Astrocyte (in vitro differentiated cells and primary cell): ENCODE data around the gene USP40.

Experiments used
- CTCF ChIP-seq: IDR thresholded peaks from 2 replicates; pipeline ENCODE4 v1.5.1; 2011; ENCODE audit warnings: low read depth, mild to moderate bottlenecking, inconsistent platforms, low read length, moderate library complexity; ENCODE audit not compliant: insufficient read depth
- EZH2 ChIP-seq: IDR thresholded peaks from 2 replicates; pipeline ENCODE4 v1.6.1; 2012; ENCODE audit warnings: mild to moderate bottlenecking, low read length, inconsistent platforms; ENCODE audit not compliant: insufficient read depth

DNA sequence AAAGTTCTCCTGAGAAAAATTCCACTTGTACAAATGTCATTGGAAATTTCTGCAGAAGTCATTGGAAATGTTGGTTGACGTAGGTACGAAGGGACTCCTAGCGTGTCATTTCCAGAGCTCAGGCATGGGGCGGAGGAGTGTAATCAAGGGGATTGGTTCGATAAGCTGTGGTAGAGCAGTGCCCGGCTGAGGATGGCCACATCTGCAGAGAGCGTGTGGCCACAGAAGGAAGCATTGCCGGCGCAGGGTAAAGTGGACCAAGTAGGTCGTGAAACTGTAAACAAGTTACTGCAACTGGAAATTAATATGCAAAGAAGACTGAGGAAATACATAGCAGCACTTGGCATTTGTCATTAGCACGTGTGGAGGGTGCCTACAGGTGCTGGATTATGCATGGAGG is 110.5 kb downstream of the USP40 start:
- TF ChIP-seq CTCF (no peak), EZH2 (no peak)
